IMR-90 (cell line): ENCODE results near the gene ERP44. TPM values are rescaled to one million over a fixed set of nuclear protein-coding genes. Genes with fewer than 3 reads are reported as not detected.

Experiments used
- ATAC-seq: fragments of 200-7000 bp; cut with Tn5 transposase; 2 replicates; pipeline ENCODE4 v1.9.1; 2020; ENCODE audit warnings: low read depth, mild to moderate bottlenecking, moderate library complexity
- BruUV-seq: library from RNA; stranded (reverse); fragments of 400-500 nt; replicated peaks from 2 replicates; lab custom pipeline; 2021; lab: Mats Ljungman, UMichigan
- CTCF ChIA-PET: fragments of 300-600 bp; formaldehyde crosslinking; extraction: SDS; loops from one replicate; lab custom pipeline; 2021; ENCODE audit warnings: antibody characterized with exemption; lab: Yijun Ruan, JAX
- POLR2A ChIA-PET: fragments of 300-600 bp; sonication (Branson Sonifier 250); formaldehyde crosslinking; loops from one replicate; lab custom pipeline; 2022; ENCODE audit warnings: antibody characterized with exemption; ENCODE audit not compliant: unreplicated experiment; lab: Charles Lee
- DNase-seq: peaks from one replicate; pipeline ENCODE4 v3.0.0; 2013
- H2AFZ ChIP-seq: replicated peaks from 2 replicates; pipeline ENCODE3; 2013; ENCODE audit warnings: low read length, mild to moderate bottlenecking; ENCODE audit not compliant: poor library complexity
- H2AK5ac ChIP-seq: 2 replicates; pipeline ENCODE4 v1.6.1; 2013; ENCODE audit warnings: low read depth, low read length, inconsistent platforms
- H2AK9ac ChIP-seq: replicated peaks from 2 replicates; pipeline ENCODE3; 2013; ENCODE audit warnings: mild to moderate bottlenecking, low read depth, low read length, moderate library complexity; ENCODE audit not compliant: poor library complexity
- H2BK120ac ChIP-seq: 2 replicates; pipeline ENCODE4 v1.6.1; 2013; ENCODE audit warnings: low read depth, low read length, inconsistent platforms
- H2BK15ac ChIP-seq: 3 replicates; pipeline ENCODE4 v1.6.1; 2013; ENCODE audit warnings: low read depth, low read length, inconsistent platforms
- H2BK20ac ChIP-seq: 2 replicates; pipeline ENCODE4 v1.6.1; 2013; ENCODE audit warnings: low read depth, mild to moderate bottlenecking, inconsistent platforms, low read length, moderate library complexity
- H2BK5ac ChIP-seq: 2 replicates; pipeline ENCODE4 v1.6.1; 2013; ENCODE audit warnings: mild to moderate bottlenecking, low read depth, low read length, inconsistent platforms; ENCODE audit not compliant: poor library complexity, severe bottlenecking
- H3K14ac ChIP-seq: replicated peaks from 2 replicates; pipeline ENCODE4 v1.6.1; 2013; ENCODE audit warnings: low read depth, low read length, inconsistent platforms
- H3K18ac ChIP-seq: 2 replicates; pipeline ENCODE4 v1.6.1; 2013; ENCODE audit warnings: low read depth, low read length, control low read depth
- H3K23ac ChIP-seq: 2 replicates; pipeline ENCODE4 v1.6.1; 2013; ENCODE audit warnings: low read depth, low read length, inconsistent platforms
- H3K27ac ChIP-seq: 2 replicates; pipeline ENCODE4 v1.5.1; 2013; ENCODE audit warnings: mild to moderate bottlenecking, control low read depth, low read length; ENCODE audit not compliant: insufficient read depth
- H3K27me3 ChIP-seq: 2 replicates; pipeline ENCODE4 v1.6.1; 2013; ENCODE audit warnings: low read length; ENCODE audit not compliant: control insufficient read depth, insufficient read depth
- H3K36me3 ChIP-seq: 2 replicates; pipeline ENCODE4 v1.6.1; 2013; ENCODE audit warnings: low read length, mixed read lengths; ENCODE audit not compliant: control insufficient read depth, insufficient read depth
- H3K4ac ChIP-seq: 2 replicates; pipeline ENCODE4 v1.6.1; 2013; ENCODE audit warnings: low read depth, low read length, inconsistent platforms
- H3K4me1 ChIP-seq: 2 replicates; pipeline ENCODE4 v1.6.1; 2013; ENCODE audit warnings: low read length, mixed read lengths; ENCODE audit not compliant: control insufficient read depth, insufficient read depth
- H3K4me2 ChIP-seq: 2 replicates; pipeline ENCODE4 v1.6.1; 2013; ENCODE audit warnings: low read depth, mild to moderate bottlenecking, control low read depth, low read length, moderate library complexity
- H3K4me3 ChIP-seq: 2 replicates; pipeline ENCODE4 v1.5.1; 2013; ENCODE audit warnings: low read depth, mild to moderate bottlenecking, control low read depth, low read length, moderate library complexity; ENCODE audit not compliant: insufficient read depth
- H3K56ac ChIP-seq: 2 replicates; pipeline ENCODE4 v1.6.1; 2013; ENCODE audit warnings: low read length, inconsistent platforms; ENCODE audit not compliant: insufficient read depth; ENCODE audit errors: extremely low read depth
- H3K79me1 ChIP-seq, 2 experiments: 2 replicates each; pipeline ENCODE4 v1.6.1; 2013; ENCODE audit warnings: low read length in 2 of 2, inconsistent platforms in 1 of 2, low read depth in 1 of 2
- H3K9ac ChIP-seq: 2 replicates; pipeline ENCODE4 v1.6.1; 2013; ENCODE audit warnings: low read depth, low read length, control low read depth
- H3K9me1 ChIP-seq: 2 replicates; pipeline ENCODE4 v1.6.1; 2013; ENCODE audit warnings: low read length, inconsistent platforms; ENCODE audit not compliant: insufficient read depth
- H3K9me3 ChIP-seq: 2 replicates; pipeline ENCODE4 v1.6.1; 2013; ENCODE audit warnings: low read length; ENCODE audit not compliant: control insufficient read depth, insufficient read depth
- H4K20me1 ChIP-seq: 2 replicates; pipeline ENCODE4 v1.6.1; 2013; ENCODE audit warnings: low read length, inconsistent platforms; ENCODE audit not compliant: insufficient read depth
- H4K5ac ChIP-seq: 2 replicates; pipeline ENCODE4 v1.6.1; 2013; ENCODE audit warnings: mild to moderate bottlenecking, low read depth, low read length, control low read depth
- H4K8ac ChIP-seq, 2 experiments: 2 replicates each; pipeline ENCODE4 v1.6.1; 2013; ENCODE audit warnings: low read depth in 2 of 2, low read length in 2 of 2, control low read depth in 1 of 2, inconsistent platforms in 1 of 2
- H4K91ac ChIP-seq: 2 replicates; pipeline ENCODE4 v1.6.1; 2013; ENCODE audit warnings: low read depth, low read length, inconsistent platforms; ENCODE audit not compliant: insufficient read depth
- CEBPB ChIP-seq: IDR thresholded peaks from 2 replicates; pipeline ENCODE4 v1.6.1; 2012; ENCODE audit warnings: low read depth, low read length, improper control_type of control experiment
- MXI1 ChIP-seq: IDR thresholded peaks from 2 replicates; pipeline ENCODE4 v1.6.1; 2012; ENCODE audit warnings: low read depth, mild to moderate bottlenecking, low read length, moderate library complexity, borderline replicate concordance
- WGBS, 2 experiments: methylation state at CpG; one replicate each; pipeline versions ENCODE4 v1.1.5 to v1.1.7; 2013; ENCODE audit warnings: missing lambda C conversion rate in 2 of 2; ENCODE audit not compliant: insufficient read length in 1 of 2; ENCODE audit errors: extremely low coverage in 2 of 2; 5-methylcytosine and 5-hydroxymethylcytosine counted together
- dilution Hi-C: fragments of 300-500 bp; cut with HindIII; formaldehyde crosslinking; loops from one replicate; pipeline ENCODE4 v1.14.3; 2018; ENCODE audit warnings: low sequenced_read_pairs; ENCODE audit not compliant: unreplicated experiment
- in situ Hi-C: fragments of 300-500 bp; cut with MboI; formaldehyde crosslinking; loops from 3 replicates; pipeline ENCODE4 v1.14.3; 2019; ENCODE audit warnings: low sequenced_read_pairs, inconsistent platforms, mixed read lengths
- intact Hi-C: fragments of 100-400 bp; cut with micrococcal nuclease; formaldehyde crosslinking; loops from 2 replicates; pipeline ENCODE4 v1.10.0; 2022
- polyA plus RNA-seq, 3 experiments: library from polyadenylated mRNA; depleted of rRNA; stranded (reverse); fragments of >200 nt; gene quantifications; 2 replicates each; pipeline ENCODE4 v1.2.3, GENCODE V29; 2012; ENCODE audit warnings: low replicate concordance in 1 of 3
- total RNA-seq: library from RNA; depleted of rRNA; stranded (reverse); fragments of >200 nt; gene quantifications from 2 replicates; pipeline ENCODE4 v1.2.3, GENCODE V29; 2012

ERP44 gene
- total and polyA plus RNA-seq, 2 of the 4 experiments (the other 2 are of a cell fraction) = 9.1 to 13.5 TPM

DNA sequence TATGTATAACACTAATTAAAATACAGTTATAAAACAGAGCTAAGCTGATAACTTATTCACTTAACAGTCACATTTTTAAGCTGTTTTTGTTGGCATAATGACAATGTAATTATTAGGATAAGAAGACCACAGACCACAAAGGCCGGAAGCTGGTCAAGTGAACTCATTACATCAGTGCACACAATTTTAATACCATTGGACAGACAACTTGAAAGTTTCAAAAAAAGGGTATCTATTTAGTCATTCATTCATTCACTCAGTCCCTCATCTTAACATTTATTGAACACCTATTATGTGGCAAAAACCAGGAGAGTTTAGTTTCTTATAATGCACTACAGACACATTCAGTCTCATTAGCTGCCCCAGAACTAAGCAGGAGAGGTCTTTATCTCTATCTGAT lies 11.6 kb downstream of the ERP44 start:
- H3K36me3 ChIP-seq = no peaks in the 10 kb centered on the region
- CTCF ChIA-PET = no interaction called here
- H3K18ac ChIP-seq = no peak overlapping the region
- DNase-seq (peak; percentile 65), ATAC-seq (no peak)
- no peak overlapping the region for H2BK20ac ChIP-seq
- no peak overlapping the region for H2AK9ac ChIP-seq
- H3K14ac ChIP-seq = no peak overlapping the region
- no peaks in the 10 kb centered on the region for H3K27me3 ChIP-seq
- no peak overlapping the region for H3K23ac ChIP-seq
- no peak overlapping the region for H3K56ac ChIP-seq
- H3K9me3 ChIP-seq = no peaks in the 10 kb centered on the region
- peaks cover 3% of the 10 kb centered on the region; the same call in 1 of the 2 replicates for H3K9me1 ChIP-seq
- H4K20me1 ChIP-seq = peaks cover 69% of the 10 kb centered on the region
- no peak overlapping the region for H2BK5ac ChIP-seq
- TF ChIP-seq MXI1 (no peak), CEBPB (no peak)
- H4K5ac ChIP-seq = no peak overlapping the region
- H2AFZ ChIP-seq = no peak overlapping the region
- H2BK15ac ChIP-seq = no peak overlapping the region
- H4K8ac ChIP-seq = no peak overlapping the region
- WGBS, 2 experiments = no CpG with 5 or more reads among the region's 1 CpG
- H3K4ac ChIP-seq = no peak overlapping the region
- no peak overlapping the region for H3K9ac ChIP-seq
- H3K79me1 ChIP-seq = peaks cover 21 to 50% of the 10 kb centered on the region in 2 experiments; a peak in 3 of 4 replicates
- in situ Hi-C loops = no loop called here
- intact Hi-C loops = loop anchor here (10.0 kb wide), 1 partner anchor 48 kb away; no protein-coding TSS in a partner anchor
- POLR2A ChIA-PET = interaction anchor here (0.6 kb wide), 1 partner anchor 9 kb away, joined by 3 read pairs; no protein-coding TSS in a partner anchor
- BruUV-seq = no TSS peak
- no peak overlapping the region for H3K4me3 ChIP-seq
- no peak overlapping the region for H3K4me2 ChIP-seq
- dilution Hi-C loops = no loop called here
- no peak overlapping the region for H2BK120ac ChIP-seq
- H3K27ac ChIP-seq = no peak overlapping the region
- peaks cover 10% of the 10 kb centered on the region for H3K4me1 ChIP-seq
- no peak overlapping the region for H4K91ac ChIP-seq
- no peak overlapping the region for H2AK5ac ChIP-seq
